Cardiac muscle cell (in vitro differentiated cells and primary cell): ENCODE results near the gene PLCL2. TPM values are rescaled to one million over a fixed set of nuclear protein-coding genes. Genes with fewer than 3 reads are reported as not detected.
A peak's percentile ranks its signal among the peaks of the same experiment; 100 is the strongest.

Experiments used
- DNase-seq, 2 donors: peaks; one replicate each; pipeline versions ENCODE4 v3.0.0 to v3.0.0-alpha.2; 2010 to 2017; ENCODE audit warnings: low read depth in 1 of 2, low spot score in 1 of 2
- H3K27ac ChIP-seq: fragments of 200-600 bp; sonication (generic); 2 replicates; pipeline ENCODE4 v1.5.1; 2016
- H3K27me3 ChIP-seq: fragments of 200-600 bp; sonication (generic); 2 replicates; pipeline ENCODE4 v1.6.0; 2016; ENCODE audit warnings: control low read depth
- H3K36me3 ChIP-seq: fragments of 200-600 bp; sonication (generic); 2 replicates; pipeline ENCODE4 v1.5.1; 2016; ENCODE audit warnings: control low read depth
- H3K4me1 ChIP-seq: fragments of 200-600 bp; sonication (generic); 2 replicates; pipeline ENCODE4 v1.8.1; 2017; ENCODE audit warnings: low read depth, mild to moderate bottlenecking, mixed run types
- H3K4me3 ChIP-seq: fragments of 200-600 bp; sonication (generic); 2 replicates; pipeline ENCODE4 v1.5.1; 2016; ENCODE audit warnings: mild to moderate bottlenecking
- H3K9me3 ChIP-seq: fragments of 200-600 bp; sonication (generic); 2 replicates; pipeline ENCODE4 v1.5.1; 2017; ENCODE audit warnings: low read depth, mild to moderate bottlenecking, control low read depth
- CTCF ChIP-seq: IDR thresholded peaks from 2 replicates; pipeline ENCODE4 v1.5.1; 2012; ENCODE audit warnings: low read depth, mild to moderate bottlenecking, low read length
- polyA plus RNA-seq: library from polyadenylated mRNA; unstranded; fragments of >200 nt; fragmentation: Nextera tagmentation; extraction: Ambion mirVana; gene quantifications from 2 replicates; pipeline ENCODE4 v1.2.1, GENCODE V29; 2016
- total RNA-seq: library from RNA; depleted of rRNA; stranded (reverse); fragments of >200 nt; gene quantifications from 2 replicates; pipeline ENCODE4 v1.2.3, GENCODE V29; 2016

The PLCL2 gene
- total and polyA plus RNA-seq, 2 experiments from 2014 or later = 17.3 to 49.1 TPM

DNA sequence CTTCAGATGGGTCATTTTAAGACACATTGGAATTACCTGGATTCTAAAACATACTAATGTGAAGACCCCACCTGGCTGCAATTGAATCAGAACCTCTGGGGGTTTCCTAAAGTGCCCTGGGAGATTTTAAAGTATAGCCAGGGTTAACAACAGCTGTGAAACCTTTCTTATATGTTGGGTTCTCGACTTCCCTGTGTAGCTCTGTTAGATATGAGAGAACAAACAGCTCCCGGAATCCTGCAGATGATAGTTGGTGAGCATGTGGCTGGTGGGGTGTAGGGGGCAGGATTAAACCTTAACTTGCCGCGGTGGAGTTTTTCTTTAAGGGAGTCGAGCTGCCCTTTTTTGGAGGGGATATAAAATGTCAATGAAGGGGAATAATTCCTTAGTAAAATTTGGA lies 12.1 kb downstream of the PLCL2 start:
- no peak for DNase-seq
- peaks cover 27% of the 10 kb centered on the region for H3K4me1 ChIP-seq
- no peak for TF ChIP-seq CTCF
- H3K4me3 ChIP-seq = no peak overlapping the region
- H3K27me3 ChIP-seq = no peaks in the 10 kb centered on the region
- no peak overlapping the region for H3K27ac ChIP-seq
- no peaks in the 10 kb centered on the region for H3K36me3 ChIP-seq
- no peaks in the 10 kb centered on the region for H3K9me3 ChIP-seq

DNA sequence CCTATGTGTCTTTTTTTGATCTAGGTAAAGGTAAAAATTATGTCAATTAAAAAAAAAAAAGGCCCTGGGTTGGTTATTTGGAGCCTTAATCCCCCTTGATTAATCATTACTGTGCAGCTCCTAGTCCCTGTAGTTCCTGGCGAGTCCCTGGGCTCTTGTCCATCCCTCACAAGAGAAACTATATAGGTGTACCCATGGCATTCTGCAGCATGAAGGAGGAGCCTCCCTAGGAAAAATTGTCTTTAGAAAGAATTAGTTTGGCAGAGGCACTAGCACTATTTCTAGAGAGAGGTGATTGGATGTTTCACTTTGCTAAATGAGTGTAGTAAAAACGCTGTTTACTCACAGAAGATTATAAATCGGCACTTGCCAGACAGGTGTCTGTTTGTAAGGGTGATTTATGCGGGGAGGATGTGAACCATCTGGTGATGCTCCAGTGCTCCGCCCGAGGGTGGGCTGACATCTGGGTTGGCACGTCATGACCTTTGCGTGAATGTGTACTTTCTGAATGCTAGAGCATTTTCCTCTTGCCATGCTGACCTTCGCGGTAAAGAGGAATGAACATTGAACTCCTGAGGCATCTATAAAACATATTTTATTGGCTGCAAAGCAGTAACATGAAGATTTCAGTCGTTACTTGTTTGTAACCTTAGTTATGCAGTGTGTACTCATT lies 12.6 kb downstream of the PLCL2 start:
- no peak for DNase-seq
- H3K4me1 ChIP-seq = peaks cover 22% of the 10 kb centered on the region
- no peaks in the 10 kb centered on the region for H3K9me3 ChIP-seq
- no peak for TF ChIP-seq CTCF
- no peak overlapping the region for H3K27ac ChIP-seq
- no peaks in the 10 kb centered on the region for H3K36me3 ChIP-seq
- H3K4me3 ChIP-seq = no peak overlapping the region
- H3K27me3 ChIP-seq = no peaks in the 10 kb centered on the region

GRCh38 chr3:16898595-16899395 lies 14.0 kb downstream of the PLCL2 start:
- no peaks in the 10 kb centered on the region for H3K9me3 ChIP-seq
- no peak overlapping the region for H3K4me3 ChIP-seq
- H3K27ac ChIP-seq = peak overlapping the region; percentile 38
- H3K4me1 ChIP-seq = peaks cover 32% of the 10 kb centered on the region
- no peaks in the 10 kb centered on the region for H3K27me3 ChIP-seq
- H3K36me3 ChIP-seq = no peaks in the 10 kb centered on the region
- TF ChIP-seq CTCF = no peak
- DNase-seq = no peak

- no peak for TF ChIP-seq CTCF
- Histone ChIP-seq H3K4me3 (no peak overlapping the region), H3K4me1 (peaks cover 39% of the 10 kb centered on the region), H3K27me3 (no peaks in the 10 kb centered on the region), H3K9me3 (no peaks in the 10 kb centered on the region), H3K36me3 (no peaks in the 10 kb centered on the region), H3K27ac (no peak overlapping the region)
- DNase-seq = no peak
Observed at GRCh38 chr3:16899919-16900318, 15.2 kb downstream of the PLCL2 start.

- no peaks in the 10 kb centered on the region for H3K9me3 ChIP-seq
- no peaks in the 10 kb centered on the region for H3K27me3 ChIP-seq
- peak overlapping the region; percentile 36 for H3K27ac ChIP-seq
- peaks cover 49% of the 10 kb centered on the region for H3K4me1 ChIP-seq
- H3K4me3 ChIP-seq = no peak overlapping the region
- no peak for DNase-seq
- H3K36me3 ChIP-seq = no peaks in the 10 kb centered on the region
- TF ChIP-seq CTCF = no peak
Observed at GRCh38 chr3:16900779-16901440, 16.2 kb downstream of the PLCL2 start.
